Astrocyte (in vitro differentiated cells and primary cell): ENCODE results near the gene MAP2K3. TPM values are rescaled to one million over a fixed set of nuclear protein-coding genes. Genes with fewer than 3 reads are reported as not detected.

Experiments
- DNase-seq: peaks from one replicate; pipeline ENCODE4 v3.0.0-alpha.2; 2010; ENCODE audit warnings: low read depth
- FAIRE-seq: peaks from 2 replicates; lab custom pipeline; 2011; peaks lifted over from hg19 to GRCh38; lab: Jason Lieb, UNC
- H2AFZ ChIP-seq: 2 replicates; pipeline ENCODE4 v1.6.0; 2012; ENCODE audit warnings: low read depth, low read length, inconsistent platforms
- H3K27ac ChIP-seq: 2 replicates; pipeline ENCODE4 v1.5.1; 2011; ENCODE audit warnings: low read depth, low read length, inconsistent platforms
- H3K27me3 ChIP-seq: 2 replicates; pipeline ENCODE4 v1.6.0; 2011; ENCODE audit warnings: low read length, inconsistent platforms; ENCODE audit not compliant: insufficient read depth
- H3K36me3 ChIP-seq: 2 replicates; pipeline ENCODE4 v1.5.1; 2011; ENCODE audit warnings: low read length, inconsistent platforms; ENCODE audit not compliant: insufficient read depth
- H3K4me1 ChIP-seq: 2 replicates; pipeline ENCODE4 v1.5.1; 2011; ENCODE audit warnings: low read length, inconsistent platforms; ENCODE audit not compliant: insufficient read depth
- H3K4me2 ChIP-seq: 2 replicates; pipeline ENCODE4 v1.6.0; 2012; ENCODE audit warnings: low read length, inconsistent platforms
- H3K4me3 ChIP-seq: 2 replicates; pipeline ENCODE4 v1.5.1; 2011; ENCODE audit warnings: low read depth, mild to moderate bottlenecking, low read length, inconsistent platforms; ENCODE audit not compliant: insufficient read depth
- H3K79me2 ChIP-seq: 2 replicates; pipeline ENCODE4 v1.6.0; 2012; ENCODE audit warnings: mild to moderate bottlenecking, low read length, inconsistent platforms; ENCODE audit not compliant: insufficient read depth
- H3K9ac ChIP-seq: 2 replicates; pipeline ENCODE4 v1.6.0; 2012; ENCODE audit warnings: mild to moderate bottlenecking, low read length, inconsistent platforms
- H3K9me3 ChIP-seq: 2 replicates; pipeline ENCODE4 v1.5.1; 2012; ENCODE audit warnings: low read depth, mild to moderate bottlenecking, low read length, inconsistent platforms; ENCODE audit not compliant: insufficient read depth
- H4K20me1 ChIP-seq: 2 replicates; pipeline ENCODE4 v1.6.0; 2012; ENCODE audit warnings: low read length, inconsistent platforms; ENCODE audit not compliant: insufficient read depth
- H3K27ac Mint-ChIP-seq: one replicate; pipeline ENCODE4 v1.8.0; 2021; ENCODE audit warnings: mild to moderate bottlenecking, mixed read lengths; ENCODE audit not compliant: unreplicated experiment
- H3K27me3 Mint-ChIP-seq: one replicate; pipeline ENCODE4 v1.8.0; 2021; ENCODE audit warnings: low read depth, mixed read lengths; ENCODE audit not compliant: unreplicated experiment
- H3K36me3 Mint-ChIP-seq: one replicate; pipeline ENCODE4 v1.8.0; 2021; ENCODE audit warnings: low read depth, mixed read lengths; ENCODE audit not compliant: unreplicated experiment
- H3K4me1 Mint-ChIP-seq: one replicate; pipeline ENCODE4 v1.8.0; 2021; ENCODE audit warnings: low read depth, mixed read lengths; ENCODE audit not compliant: unreplicated experiment
- H3K4me3 Mint-ChIP-seq: one replicate; pipeline ENCODE4 v1.8.0; 2021; ENCODE audit warnings: mild to moderate bottlenecking, moderate library complexity, mixed read lengths; ENCODE audit not compliant: unreplicated experiment
- H3K9me3 Mint-ChIP-seq: one replicate; pipeline ENCODE4 v1.8.0; 2021; ENCODE audit warnings: mild to moderate bottlenecking, mixed read lengths; ENCODE audit not compliant: unreplicated experiment
- EZH2 ChIP-seq: IDR thresholded peaks from 2 replicates; pipeline ENCODE4 v1.6.1; 2012; ENCODE audit warnings: mild to moderate bottlenecking, low read length, inconsistent platforms; ENCODE audit not compliant: insufficient read depth
- total RNA-seq: library from RNA; stranded (reverse); gene quantifications from 2 replicates; pipeline ENCODE4 v1.2.1, GENCODE V29; 2021
- TF ChIP-seq, protein P1 (sequence below): IDR thresholded peaks from 2 replicates; pipeline ENCODE4 v1.5.1; 2011; ENCODE audit warnings: low read depth, mild to moderate bottlenecking, inconsistent platforms, low read length, moderate library complexity; ENCODE audit not compliant: insufficient read depth

The MAP2K3 gene
- total RNA-seq, 1 donor from 2014 or later = 44.3 TPM

DNA sequence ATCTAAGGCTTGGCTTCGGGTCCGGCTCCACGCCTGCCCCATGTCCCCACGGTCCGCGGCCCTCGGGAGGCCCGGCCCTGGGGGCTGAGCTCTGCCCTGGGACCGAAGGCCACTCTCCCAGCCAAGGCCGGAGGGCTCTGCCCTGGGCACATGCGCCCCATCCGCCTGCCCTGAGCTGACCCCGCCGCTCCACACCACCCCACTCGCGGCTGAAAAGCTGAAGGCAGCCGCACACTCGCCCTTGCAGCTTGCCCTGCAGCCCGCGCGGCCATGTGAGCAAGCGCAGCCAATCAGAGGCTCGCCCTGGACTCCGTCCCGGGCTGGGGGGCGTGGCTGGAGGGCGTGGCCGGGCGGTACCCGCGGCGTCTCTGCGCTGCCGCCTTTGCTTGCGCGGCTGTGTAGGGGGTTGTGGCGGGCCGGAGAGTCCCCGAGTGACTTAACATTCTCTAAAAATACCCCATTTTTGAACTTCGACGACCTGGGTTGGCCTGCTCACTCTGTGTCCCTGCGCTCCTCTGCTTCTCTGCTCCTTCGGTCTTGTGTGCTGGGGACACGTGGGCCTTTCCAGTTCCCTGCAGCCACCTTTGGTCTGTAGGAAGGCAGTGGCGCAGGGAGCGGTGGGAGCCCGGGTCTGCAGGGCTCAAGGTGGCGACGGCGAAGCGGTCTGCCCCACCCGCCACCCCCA, 8.8 kb upstream of the MAP2K3 start:
- H3K36me3 Mint-ChIP-seq = no peaks in the 10 kb centered on the region
- H3K9me3 Mint-ChIP-seq = no peaks in the 10 kb centered on the region
- peak overlapping the region; percentile 75 for H3K4me3 Mint-ChIP-seq
- no peaks in the 10 kb centered on the region for H3K4me1 Mint-ChIP-seq
- DNase-seq (peak; percentile 39), FAIRE-seq (no peak)
- H4K20me1 ChIP-seq = no peaks in the 10 kb centered on the region
- H3K27ac Mint-ChIP-seq = no peak overlapping the region
- peaks cover 39% of the 10 kb centered on the region for H3K27me3 Mint-ChIP-seq
- H3K79me2 ChIP-seq = no peaks in the 10 kb centered on the region
- peaks cover 10% of the 10 kb centered on the region for H3K4me1 ChIP-seq
- H3K36me3 ChIP-seq = no peaks in the 10 kb centered on the region
- H3K4me2 ChIP-seq = peak overlapping the region; percentile 91
- no peaks in the 10 kb centered on the region for H3K9me3 ChIP-seq
- H3K9ac ChIP-seq = peak overlapping the region; percentile 55
- H3K4me3 ChIP-seq = peak overlapping the region; percentile 59
- H3K27me3 ChIP-seq = no peaks in the 10 kb centered on the region
- TF ChIP-seq, protein P1, sequence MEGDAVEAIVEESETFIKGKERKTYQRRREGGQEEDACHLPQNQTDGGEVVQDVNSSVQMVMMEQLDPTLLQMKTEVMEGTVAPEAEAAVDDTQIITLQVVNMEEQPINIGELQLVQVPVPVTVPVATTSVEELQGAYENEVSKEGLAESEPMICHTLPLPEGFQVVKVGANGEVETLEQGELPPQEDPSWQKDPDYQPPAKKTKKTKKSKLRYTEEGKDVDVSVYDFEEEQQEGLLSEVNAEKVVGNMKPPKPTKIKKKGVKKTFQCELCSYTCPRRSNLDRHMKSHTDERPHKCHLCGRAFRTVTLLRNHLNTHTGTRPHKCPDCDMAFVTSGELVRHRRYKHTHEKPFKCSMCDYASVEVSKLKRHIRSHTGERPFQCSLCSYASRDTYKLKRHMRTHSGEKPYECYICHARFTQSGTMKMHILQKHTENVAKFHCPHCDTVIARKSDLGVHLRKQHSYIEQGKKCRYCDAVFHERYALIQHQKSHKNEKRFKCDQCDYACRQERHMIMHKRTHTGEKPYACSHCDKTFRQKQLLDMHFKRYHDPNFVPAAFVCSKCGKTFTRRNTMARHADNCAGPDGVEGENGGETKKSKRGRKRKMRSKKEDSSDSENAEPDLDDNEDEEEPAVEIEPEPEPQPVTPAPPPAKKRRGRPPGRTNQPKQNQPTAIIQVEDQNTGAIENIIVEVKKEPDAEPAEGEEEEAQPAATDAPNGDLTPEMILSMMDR = no peak
- TF ChIP-seq EZH2 = no peak
- no peak overlapping the region for H3K27ac ChIP-seq
- peak overlapping the region; percentile 91 for H2AFZ ChIP-seq

DNA sequence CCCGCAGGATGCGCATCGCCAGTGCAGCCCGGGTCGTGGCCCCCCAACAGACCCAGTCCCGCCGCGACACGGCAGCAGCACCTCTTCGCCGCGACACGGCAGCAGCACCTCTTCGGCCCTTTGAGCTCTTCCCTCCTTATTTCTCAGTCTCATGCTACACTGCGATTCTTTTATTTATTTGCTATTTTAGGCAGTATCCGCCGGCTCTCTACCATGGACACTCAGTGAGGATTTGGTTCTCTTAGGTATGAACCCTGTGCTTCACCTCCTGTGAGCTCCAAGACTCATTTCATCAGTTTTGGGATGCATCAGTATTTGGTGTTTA, 8.3 kb upstream of the MAP2K3 start:
- FAIRE-seq (no peak), DNase-seq (no peak)
- H3K9ac ChIP-seq = peak overlapping the region; percentile 55
- no peaks in the 10 kb centered on the region for H3K9me3 ChIP-seq
- no peak overlapping the region for H3K27ac ChIP-seq
- H3K4me1 ChIP-seq = peaks cover 10% of the 10 kb centered on the region
- no peaks in the 10 kb centered on the region for H3K4me1 Mint-ChIP-seq
- H3K27me3 Mint-ChIP-seq = peaks cover 39% of the 10 kb centered on the region
- H3K9me3 Mint-ChIP-seq = no peaks in the 10 kb centered on the region
- no peak overlapping the region for H3K4me3 ChIP-seq
- no peaks in the 10 kb centered on the region for H3K79me2 ChIP-seq
- no peak overlapping the region for H3K27ac Mint-ChIP-seq
- H3K36me3 Mint-ChIP-seq = no peaks in the 10 kb centered on the region
- TF ChIP-seq EZH2 = no peak
- TF ChIP-seq, protein P1 = no peak
- no peaks in the 10 kb centered on the region for H3K36me3 ChIP-seq
- H3K4me2 ChIP-seq = peak overlapping the region; percentile 91
- H3K4me3 Mint-ChIP-seq = peak overlapping the region; percentile 88
- H2AFZ ChIP-seq = peak overlapping the region; percentile 91
- no peaks in the 10 kb centered on the region for H3K27me3 ChIP-seq
- H4K20me1 ChIP-seq = no peaks in the 10 kb centered on the region

DNA sequence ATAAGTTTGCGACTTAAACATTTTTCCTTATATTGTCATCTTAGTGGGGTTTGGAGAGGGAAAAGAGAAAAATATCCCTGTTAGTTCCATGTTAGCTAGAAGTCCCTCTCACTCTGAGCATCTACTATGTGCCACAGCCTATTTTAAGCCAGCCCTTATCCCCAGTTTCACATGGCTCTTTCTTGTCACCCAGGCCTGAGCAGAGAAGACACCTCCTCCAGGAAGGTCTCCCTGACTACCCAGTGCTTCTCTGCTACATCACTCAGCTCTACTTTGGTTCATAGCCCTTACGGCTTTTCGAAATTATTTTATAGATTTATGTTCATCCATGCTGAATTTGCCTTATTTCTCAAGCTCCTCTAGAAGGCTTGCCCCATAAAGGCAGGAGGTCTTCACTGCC, 7.2 kb upstream of the MAP2K3 start:
- Mint-ChIP-seq H3K4me1 (peaks cover 4% of the 10 kb centered on the region), H3K27me3 (peaks cover 39% of the 10 kb centered on the region), H3K4me3 (peak overlapping the region; percentile 8), H3K36me3 (no peaks in the 10 kb centered on the region), H3K9me3 (no peaks in the 10 kb centered on the region), H3K27ac (no peak overlapping the region)
- Histone ChIP-seq H3K9ac (no peak overlapping the region), H3K79me2 (no peaks in the 10 kb centered on the region), H3K27me3 (no peaks in the 10 kb centered on the region), H3K4me3 (no peak overlapping the region), H3K27ac (no peak overlapping the region), H3K4me1 (peaks cover 15% of the 10 kb centered on the region), H2AFZ (no peak overlapping the region), H4K20me1 (no peaks in the 10 kb centered on the region), H3K36me3 (no peaks in the 10 kb centered on the region), H3K4me2 (no peak overlapping the region), H3K9me3 (no peaks in the 10 kb centered on the region)
- FAIRE-seq (no peak), DNase-seq (no peak)
- no peak for TF ChIP-seq EZH2
- TF ChIP-seq, protein P1 = no peak
